Neural cell (in vitro differentiated cells): ENCODE measurements around the gene TAPBP.

Source experiments
- EP300 ChIP-seq: fragments of 450-650 bp; conservative IDR thresholded peaks from 2 replicates; pipeline ENCODE4 v1.6.1; 2014; ENCODE audit warnings: antibody characterized with exemption, mild to moderate bottlenecking, moderate library complexity; ENCODE audit not compliant: poor library complexity, severe bottlenecking
- EZH2 ChIP-seq: fragments of 200-600, 300-800 bp; shearing (Covaris generic), sonication (generic); IDR thresholded peaks from 2 replicates; pipeline ENCODE4 v1.6.1; 2014; ENCODE audit warnings: antibody characterized with exemption, low read length, borderline replicate concordance, mild to moderate bottlenecking; ENCODE audit not compliant: insufficient read depth, poor library complexity, severe bottlenecking
- POLR2AphosphoS5 ChIP-seq: IDR thresholded peaks from 2 replicates; pipeline ENCODE4 v1.6.1; 2012
- RAD21 ChIP-seq: fragments of 450-650 bp; conservative IDR thresholded peaks from 2 replicates; pipeline ENCODE4 v1.6.1; 2014; ENCODE audit warnings: antibody characterized with exemption, mild to moderate bottlenecking, moderate library complexity
- SMC3 ChIP-seq: fragments of 450-650 bp; conservative IDR thresholded peaks from 2 replicates; pipeline ENCODE4 v1.6.1; 2014; ENCODE audit warnings: antibody characterized with exemption, mild to moderate bottlenecking, moderate library complexity; ENCODE audit not compliant: poor library complexity
- TAF1 ChIP-seq: IDR thresholded peaks from 2 replicates; pipeline ENCODE4 v1.6.1; 2012; ENCODE audit warnings: low read depth
- TF ChIP-seq, protein P1 (sequence below): fragments of 450-650 bp; IDR thresholded peaks from 2 replicates; pipeline ENCODE4 v1.5.1; 2014; ENCODE audit warnings: antibody characterized with exemption, mild to moderate bottlenecking, moderate library complexity; ENCODE audit not compliant: poor library complexity, severe bottlenecking
- TF ChIP-seq, protein P2 (sequence below): IDR thresholded peaks from 2 replicates; pipeline ENCODE4 v1.6.1; 2012; ENCODE audit warnings: borderline replicate concordance

DNA sequence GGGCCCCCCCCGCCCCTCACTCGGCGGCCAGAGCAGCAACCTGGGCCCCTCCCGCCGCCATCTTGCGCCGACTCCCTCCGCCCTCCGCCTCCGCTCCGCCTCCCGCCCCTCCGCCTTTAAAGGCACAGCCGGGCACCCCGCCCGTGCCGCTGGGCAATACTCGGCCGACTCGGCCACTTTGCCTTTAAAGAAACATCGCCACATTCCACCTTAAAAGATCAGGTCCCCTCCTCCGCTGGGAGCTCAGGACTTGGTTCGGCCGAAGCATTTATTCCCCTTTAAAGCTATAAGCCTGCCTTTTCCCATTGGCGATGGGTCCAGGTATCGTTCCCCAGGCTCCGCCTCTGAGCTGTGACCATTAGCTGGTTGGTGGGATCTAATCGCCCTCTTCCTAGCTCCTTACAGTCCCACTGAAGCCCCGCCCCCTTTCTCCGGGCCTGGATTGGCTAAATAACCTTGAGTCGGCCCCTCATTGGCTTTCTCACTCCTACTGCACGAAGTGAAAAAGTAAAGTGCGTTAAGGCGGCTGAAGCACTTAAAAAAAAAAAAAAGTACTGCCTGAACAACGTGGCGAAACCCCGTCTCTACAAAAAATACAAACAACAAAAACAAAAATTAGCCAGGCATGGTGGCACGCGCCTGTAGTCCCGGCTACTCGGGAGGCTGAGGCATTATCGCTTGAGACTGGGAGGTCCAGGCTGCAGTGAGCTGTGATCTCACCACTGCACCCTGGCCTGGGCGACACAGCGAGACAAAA, 4.0 kb upstream of the TAPBP start, which contains the start of gene ZBTB22:
- TF ChIP-seq, protein P1, sequence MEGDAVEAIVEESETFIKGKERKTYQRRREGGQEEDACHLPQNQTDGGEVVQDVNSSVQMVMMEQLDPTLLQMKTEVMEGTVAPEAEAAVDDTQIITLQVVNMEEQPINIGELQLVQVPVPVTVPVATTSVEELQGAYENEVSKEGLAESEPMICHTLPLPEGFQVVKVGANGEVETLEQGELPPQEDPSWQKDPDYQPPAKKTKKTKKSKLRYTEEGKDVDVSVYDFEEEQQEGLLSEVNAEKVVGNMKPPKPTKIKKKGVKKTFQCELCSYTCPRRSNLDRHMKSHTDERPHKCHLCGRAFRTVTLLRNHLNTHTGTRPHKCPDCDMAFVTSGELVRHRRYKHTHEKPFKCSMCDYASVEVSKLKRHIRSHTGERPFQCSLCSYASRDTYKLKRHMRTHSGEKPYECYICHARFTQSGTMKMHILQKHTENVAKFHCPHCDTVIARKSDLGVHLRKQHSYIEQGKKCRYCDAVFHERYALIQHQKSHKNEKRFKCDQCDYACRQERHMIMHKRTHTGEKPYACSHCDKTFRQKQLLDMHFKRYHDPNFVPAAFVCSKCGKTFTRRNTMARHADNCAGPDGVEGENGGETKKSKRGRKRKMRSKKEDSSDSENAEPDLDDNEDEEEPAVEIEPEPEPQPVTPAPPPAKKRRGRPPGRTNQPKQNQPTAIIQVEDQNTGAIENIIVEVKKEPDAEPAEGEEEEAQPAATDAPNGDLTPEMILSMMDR, result no peak
- no peak for TF ChIP-seq RAD21
- no peak for TF ChIP-seq EZH2
- peak; percentile 81 for TF ChIP-seq POLR2AphosphoS5
- TF ChIP-seq TAF1, result peak; percentile 29
- TF ChIP-seq, protein P2, sequence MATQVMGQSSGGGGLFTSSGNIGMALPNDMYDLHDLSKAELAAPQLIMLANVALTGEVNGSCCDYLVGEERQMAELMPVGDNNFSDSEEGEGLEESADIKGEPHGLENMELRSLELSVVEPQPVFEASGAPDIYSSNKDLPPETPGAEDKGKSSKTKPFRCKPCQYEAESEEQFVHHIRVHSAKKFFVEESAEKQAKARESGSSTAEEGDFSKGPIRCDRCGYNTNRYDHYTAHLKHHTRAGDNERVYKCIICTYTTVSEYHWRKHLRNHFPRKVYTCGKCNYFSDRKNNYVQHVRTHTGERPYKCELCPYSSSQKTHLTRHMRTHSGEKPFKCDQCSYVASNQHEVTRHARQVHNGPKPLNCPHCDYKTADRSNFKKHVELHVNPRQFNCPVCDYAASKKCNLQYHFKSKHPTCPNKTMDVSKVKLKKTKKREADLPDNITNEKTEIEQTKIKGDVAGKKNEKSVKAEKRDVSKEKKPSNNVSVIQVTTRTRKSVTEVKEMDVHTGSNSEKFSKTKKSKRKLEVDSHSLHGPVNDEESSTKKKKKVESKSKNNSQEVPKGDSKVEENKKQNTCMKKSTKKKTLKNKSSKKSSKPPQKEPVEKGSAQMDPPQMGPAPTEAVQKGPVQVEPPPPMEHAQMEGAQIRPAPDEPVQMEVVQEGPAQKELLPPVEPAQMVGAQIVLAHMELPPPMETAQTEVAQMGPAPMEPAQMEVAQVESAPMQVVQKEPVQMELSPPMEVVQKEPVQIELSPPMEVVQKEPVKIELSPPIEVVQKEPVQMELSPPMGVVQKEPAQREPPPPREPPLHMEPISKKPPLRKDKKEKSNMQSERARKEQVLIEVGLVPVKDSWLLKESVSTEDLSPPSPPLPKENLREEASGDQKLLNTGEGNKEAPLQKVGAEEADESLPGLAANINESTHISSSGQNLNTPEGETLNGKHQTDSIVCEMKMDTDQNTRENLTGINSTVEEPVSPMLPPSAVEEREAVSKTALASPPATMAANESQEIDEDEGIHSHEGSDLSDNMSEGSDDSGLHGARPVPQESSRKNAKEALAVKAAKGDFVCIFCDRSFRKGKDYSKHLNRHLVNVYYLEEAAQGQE, result no peak
- TF ChIP-seq EP300, result no peak
- TF ChIP-seq SMC3, result no peak
